ENCODE measurements around the gene OR8D1.

GRCh38 chr11:124311269-124311668 is 2.5 kb downstream of the OR8D1 start:
- TF ChIP-seq CTCF (IDR thresholded peaks at IDR 0.05) (no peak), SIN3A (IDR thresholded peaks at IDR 0.05; ENCODE audit: borderline replicate concordance, insufficient read depth, low read depth, low read length) (no peak), POLR2AphosphoS5 (IDR thresholded peaks at IDR 0.05; ENCODE audit: low read depth, low read length) (no peak), REST (IDR thresholded peaks at IDR 0.05; ENCODE audit: insufficient read depth in 1 of 2, low read depth in 2 of 2, low read length in 1 of 2) (no peak)
